Measurements from ENCODE around the gene NCOR2.

The NCOR2 gene

DNA sequence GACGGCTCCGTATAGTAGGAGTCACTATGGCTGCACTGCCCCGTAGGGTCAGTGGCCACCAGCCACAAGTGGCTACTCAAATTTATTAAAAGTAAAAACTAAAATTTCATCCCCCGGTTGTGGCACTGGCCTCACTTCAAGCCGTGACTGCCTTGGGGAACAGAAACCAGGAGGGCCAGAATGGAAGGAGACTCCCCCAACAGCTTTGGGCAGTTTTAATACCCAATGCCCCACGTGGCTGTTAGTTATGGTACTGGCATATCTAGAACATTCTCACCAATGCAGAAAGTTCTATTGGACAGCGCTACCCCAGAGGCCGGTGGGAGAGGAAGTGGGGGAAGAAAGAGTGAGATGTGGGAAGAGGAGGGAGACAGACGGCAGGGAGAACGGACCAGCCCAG lies 6.2 kb downstream of the NCOR2 start:
- TF ChIP-seq, protein P1, sequence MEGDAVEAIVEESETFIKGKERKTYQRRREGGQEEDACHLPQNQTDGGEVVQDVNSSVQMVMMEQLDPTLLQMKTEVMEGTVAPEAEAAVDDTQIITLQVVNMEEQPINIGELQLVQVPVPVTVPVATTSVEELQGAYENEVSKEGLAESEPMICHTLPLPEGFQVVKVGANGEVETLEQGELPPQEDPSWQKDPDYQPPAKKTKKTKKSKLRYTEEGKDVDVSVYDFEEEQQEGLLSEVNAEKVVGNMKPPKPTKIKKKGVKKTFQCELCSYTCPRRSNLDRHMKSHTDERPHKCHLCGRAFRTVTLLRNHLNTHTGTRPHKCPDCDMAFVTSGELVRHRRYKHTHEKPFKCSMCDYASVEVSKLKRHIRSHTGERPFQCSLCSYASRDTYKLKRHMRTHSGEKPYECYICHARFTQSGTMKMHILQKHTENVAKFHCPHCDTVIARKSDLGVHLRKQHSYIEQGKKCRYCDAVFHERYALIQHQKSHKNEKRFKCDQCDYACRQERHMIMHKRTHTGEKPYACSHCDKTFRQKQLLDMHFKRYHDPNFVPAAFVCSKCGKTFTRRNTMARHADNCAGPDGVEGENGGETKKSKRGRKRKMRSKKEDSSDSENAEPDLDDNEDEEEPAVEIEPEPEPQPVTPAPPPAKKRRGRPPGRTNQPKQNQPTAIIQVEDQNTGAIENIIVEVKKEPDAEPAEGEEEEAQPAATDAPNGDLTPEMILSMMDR (IDR thresholded peaks at IDR 0.05; ENCODE audit: low read depth, low read length), result no peak
- no peak overlapping the region for H3K4me3 ChIP-seq (ENCODE audit: low read depth, low read length)

DNA sequence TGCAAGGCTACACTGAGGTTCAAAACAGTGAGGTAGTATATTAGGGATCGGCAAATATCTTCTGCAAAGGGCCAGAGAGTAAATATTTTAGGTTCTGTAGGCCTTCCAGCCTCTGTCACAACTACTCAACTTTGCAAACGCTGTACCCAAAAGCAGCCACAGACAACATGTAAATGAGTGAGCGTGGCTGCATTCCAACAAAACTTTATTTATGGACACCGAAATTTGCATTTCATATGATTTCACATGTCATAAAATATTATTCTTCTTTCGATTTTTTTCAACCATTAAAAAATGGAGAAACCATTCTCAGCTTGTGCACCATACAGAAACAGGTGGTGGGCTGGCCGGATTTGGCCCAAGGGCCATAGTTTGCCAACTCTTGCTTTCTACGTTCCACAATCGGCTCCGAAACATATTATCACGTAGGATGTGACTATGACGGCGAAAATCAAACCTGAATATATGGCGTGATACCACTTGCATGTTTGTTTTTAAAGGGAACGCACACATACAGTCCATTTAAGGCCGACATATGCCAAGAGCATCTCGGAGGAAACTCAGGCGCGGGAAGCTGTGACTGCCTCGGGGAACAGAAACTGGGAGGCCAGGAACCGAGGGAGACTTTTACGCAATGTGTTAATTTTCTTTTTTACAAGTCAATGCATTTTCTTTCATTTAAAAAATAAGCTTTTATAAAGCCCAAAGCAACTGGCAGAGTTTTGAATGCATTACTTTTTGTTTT lies 7.1 kb downstream of the NCOR2 start:
- H3K4me3 ChIP-seq (ENCODE audit: low read depth, low read length), result no peak overlapping the region
- TF ChIP-seq, protein P1 (IDR thresholded peaks at IDR 0.05; ENCODE audit: low read depth, low read length), result no peak

DNA sequence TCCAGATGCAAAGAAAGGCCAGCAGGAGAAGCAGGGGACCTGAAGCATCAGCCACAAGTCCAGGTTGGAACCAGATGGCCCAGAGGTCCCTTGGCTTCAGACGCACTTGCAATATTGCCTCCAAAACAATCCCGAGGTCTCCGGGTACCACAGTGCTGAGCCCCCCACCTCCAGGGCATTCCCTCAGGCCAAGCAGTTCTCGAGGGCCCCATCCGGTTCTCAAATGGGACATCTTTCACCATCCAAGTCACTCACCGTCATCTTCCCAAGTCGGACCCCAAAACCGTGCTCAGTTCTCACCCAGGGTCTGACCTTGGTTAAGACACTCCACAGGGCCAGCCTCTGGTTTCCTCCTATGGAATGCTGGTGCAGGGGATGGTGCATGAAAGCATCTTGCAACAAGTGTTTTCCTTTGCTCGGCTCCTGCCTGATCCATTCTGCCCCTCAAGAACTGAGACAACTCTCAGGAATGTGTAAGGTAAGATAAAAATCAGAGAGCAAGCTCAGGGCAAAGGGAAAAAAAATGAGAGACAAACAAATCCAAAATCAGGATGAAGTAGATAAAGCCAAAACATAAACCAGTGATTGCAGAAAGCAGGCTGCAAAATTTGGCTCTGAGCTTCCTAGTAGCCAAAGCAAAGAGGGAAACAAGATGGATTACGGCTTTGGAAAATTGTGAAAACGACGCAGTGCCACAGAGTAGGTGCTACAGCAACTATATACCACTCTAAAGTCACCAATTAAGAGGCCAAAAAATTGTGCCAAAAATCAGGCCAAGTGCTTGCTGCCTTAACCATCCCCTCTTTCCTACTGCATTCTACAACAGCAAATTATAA lies 8.0 kb downstream of the NCOR2 start:
- no peak overlapping the region for H3K4me3 ChIP-seq (ENCODE audit: low read depth, low read length)
- TF ChIP-seq, protein P1 (IDR thresholded peaks at IDR 0.05; ENCODE audit: low read depth, low read length), result no peak

DNA sequence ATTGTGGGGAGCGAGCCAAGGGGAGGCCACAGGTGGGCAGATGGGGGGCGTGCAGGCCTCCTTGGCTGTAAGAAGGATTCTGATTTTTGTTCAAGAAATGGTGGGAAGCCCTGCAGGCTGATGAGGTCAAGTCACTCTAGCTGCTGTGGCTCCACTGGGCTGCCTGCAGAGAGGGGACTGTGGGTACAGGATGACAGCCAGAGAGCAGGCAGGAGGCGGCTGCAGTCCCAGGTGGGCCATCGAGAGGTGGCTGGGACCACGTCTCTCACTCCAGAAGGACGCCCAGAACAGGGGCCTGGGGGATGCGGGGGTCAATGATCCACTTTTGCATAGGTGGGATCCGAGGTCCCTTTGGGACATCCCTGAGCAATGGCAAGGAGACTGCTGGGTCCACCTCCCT lies 9.1 kb downstream of the NCOR2 start:
- H3K4me3 ChIP-seq (ENCODE audit: low read depth, low read length), result no peak overlapping the region
- TF ChIP-seq, protein P1 (IDR thresholded peaks at IDR 0.05; ENCODE audit: low read depth, low read length), result no peak

DNA sequence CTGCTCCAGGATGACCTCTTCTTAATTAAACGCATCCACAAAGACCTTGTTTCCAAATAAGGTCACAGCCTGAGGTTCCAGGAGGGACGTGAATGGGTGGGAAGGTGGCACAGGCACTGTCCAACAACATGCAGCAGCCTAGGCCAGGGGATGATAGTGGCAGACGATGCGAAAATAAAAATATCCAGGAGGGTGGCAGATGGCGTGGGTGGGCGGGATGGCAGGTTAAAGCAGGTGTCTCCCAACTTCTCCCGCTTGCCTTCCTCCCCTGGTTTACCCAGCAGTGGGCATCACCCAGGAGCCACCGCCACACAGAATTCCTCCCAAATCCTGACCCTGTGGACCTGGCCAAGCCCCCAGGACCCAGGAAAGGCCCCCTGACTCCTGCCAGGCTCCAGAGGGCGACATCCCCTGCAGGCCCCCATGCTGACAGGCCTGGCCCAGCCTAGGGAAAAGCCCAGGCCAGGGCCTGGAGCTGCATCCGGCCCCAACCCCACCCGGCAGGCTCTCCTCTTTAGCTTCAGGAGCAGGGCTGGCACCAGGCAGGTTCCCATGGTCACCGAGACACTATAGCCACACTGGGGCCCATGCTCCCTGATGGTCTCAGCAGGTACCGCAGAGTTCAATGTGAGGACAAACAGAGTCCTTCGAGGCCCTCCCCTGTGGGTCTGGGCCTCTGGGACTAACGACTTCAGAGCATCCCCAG lies 9.7 kb downstream of the NCOR2 start:
- H3K4me3 ChIP-seq (ENCODE audit: low read depth, low read length), result no peak overlapping the region
- TF ChIP-seq, protein P1 (IDR thresholded peaks at IDR 0.05; ENCODE audit: low read depth, low read length), result no peak

DNA sequence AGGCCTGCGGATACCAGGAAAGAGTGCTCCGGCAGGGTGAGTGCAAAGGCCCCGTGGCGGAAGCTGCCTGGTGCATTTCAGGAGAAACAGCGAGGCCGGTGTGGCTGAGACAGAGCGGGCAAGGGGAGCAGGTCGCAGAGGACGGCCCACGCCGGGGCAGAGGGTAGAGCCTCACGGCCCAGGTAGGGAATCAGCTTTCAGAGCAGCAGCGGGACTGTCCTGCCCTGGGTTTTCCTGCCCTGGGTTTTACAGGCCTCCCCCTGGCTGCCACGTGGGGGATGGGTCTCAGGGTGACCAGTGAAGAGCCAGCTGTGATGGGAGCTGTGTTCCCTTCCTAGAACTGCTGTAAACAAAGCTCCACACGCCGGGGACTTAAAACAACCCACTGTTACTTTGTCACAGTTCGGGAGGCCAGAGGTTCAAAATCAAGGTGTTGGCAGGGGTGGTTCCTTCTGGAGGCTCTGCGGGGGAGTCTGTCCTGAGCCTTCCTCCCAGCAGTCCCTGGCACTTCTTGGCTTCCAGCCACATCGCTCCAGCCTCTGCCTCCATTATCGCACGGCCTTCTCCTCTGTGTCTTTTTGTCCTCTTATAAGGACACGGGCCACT lies 10.4 kb downstream of the NCOR2 start:
- H3K4me3 ChIP-seq (ENCODE audit: low read depth, low read length), result no peak overlapping the region
- TF ChIP-seq, protein P1 (IDR thresholded peaks at IDR 0.05; ENCODE audit: low read depth, low read length), result no peak
